GM21390 (cell line): Measurements from ENCODE around the gene PLCB1.

Source experiments
- ATAC-seq: cut with Tn5 transposase; IDR thresholded peaks from one replicate; pipeline ENCODE4 v1.9.1; 2021; ENCODE audit not compliant: unreplicated experiment

Gene PLCB1

GRCh38 chr20:8474027-8474668, 342.1 kb downstream of the PLCB1 start:
- no peak for ATAC-seq

- ATAC-seq, result no peak
Observed at GRCh38 chr20:8476021-8476420, 344.0 kb downstream of the PLCB1 start.

GRCh38 chr20:8480597-8480996, 348.5 kb downstream of the PLCB1 start:
- no peak for ATAC-seq

- no peak for ATAC-seq
Observed at GRCh38 chr20:8487696-8488095, 355.6 kb downstream of the PLCB1 start.

GRCh38 chr20:8489094-8489883, 357.2 kb downstream of the PLCB1 start:
- ATAC-seq, result no peak

GRCh38 chr20:8490076-8490830, 358.2 kb downstream of the PLCB1 start:
- no peak for ATAC-seq

- no peak for ATAC-seq
Observed at GRCh38 chr20:8492173-8492572, 360.1 kb downstream of the PLCB1 start.

GRCh38 chr20:8498571-8498970, 366.5 kb downstream of the PLCB1 start:
- ATAC-seq, result no peak

- no peak for ATAC-seq
Observed at GRCh38 chr20:8504030-8504429, 372.0 kb downstream of the PLCB1 start.

- ATAC-seq, result no peak
Observed at GRCh38 chr20:8505476-8506200, 373.6 kb downstream of the PLCB1 start.

GRCh38 chr20:8507231-8507630, 375.2 kb downstream of the PLCB1 start:
- no peak for ATAC-seq

- ATAC-seq, result no peak
Observed at GRCh38 chr20:8509809-8510208, 377.7 kb downstream of the PLCB1 start.

GRCh38 chr20:8510808-8511207, 378.7 kb downstream of the PLCB1 start:
- ATAC-seq, result no peak

GRCh38 chr20:8512003-8512402, 379.9 kb downstream of the PLCB1 start:
- no peak for ATAC-seq

- ATAC-seq, result no peak
Observed at GRCh38 chr20:8515810-8516435, 383.9 kb downstream of the PLCB1 start.

- ATAC-seq, result no peak
Observed at GRCh38 chr20:8518878-8519277, 386.8 kb downstream of the PLCB1 start.

- ATAC-seq, result no peak
Observed at GRCh38 chr20:8519887-8520286, 387.8 kb downstream of the PLCB1 start.

GRCh38 chr20:8522168-8522567, 390.1 kb downstream of the PLCB1 start:
- no peak for ATAC-seq

- ATAC-seq, result no peak
Observed at GRCh38 chr20:8523684-8524083, 391.6 kb downstream of the PLCB1 start.

- ATAC-seq, result no peak
Observed at GRCh38 chr20:8524101-8525016, 392.3 kb downstream of the PLCB1 start.
